ENCODE results near the gene SMARCAL1. TPM values are rescaled to one million over a fixed set of nuclear protein-coding genes. Genes with fewer than 3 reads are reported as not detected.

The SMARCAL1 gene
- total RNA-seq, 1 experiment from 2014 or later, result 9.2 TPM

DNA sequence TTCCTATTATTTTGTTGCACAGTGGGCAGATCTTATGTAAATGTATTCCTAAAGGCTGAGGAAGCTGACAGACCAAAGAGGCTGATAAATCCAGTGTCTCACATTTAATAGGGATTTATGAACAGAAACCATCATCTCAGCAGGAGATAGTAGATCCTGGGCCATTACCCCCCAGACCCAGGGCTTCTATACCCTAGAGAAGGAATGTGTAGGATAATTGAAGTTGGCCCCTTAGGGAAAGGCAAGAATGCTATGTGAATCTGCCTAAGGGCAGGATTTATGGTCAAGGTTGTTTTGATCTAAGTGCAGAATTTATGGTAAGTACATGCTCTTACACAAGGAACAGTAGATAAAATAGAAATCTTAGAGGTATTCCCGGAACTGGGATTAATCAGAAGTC lies 115.3 kb downstream of the SMARCAL1 start:
- no peak for DNase-seq (ENCODE audit: low read depth)

DNA sequence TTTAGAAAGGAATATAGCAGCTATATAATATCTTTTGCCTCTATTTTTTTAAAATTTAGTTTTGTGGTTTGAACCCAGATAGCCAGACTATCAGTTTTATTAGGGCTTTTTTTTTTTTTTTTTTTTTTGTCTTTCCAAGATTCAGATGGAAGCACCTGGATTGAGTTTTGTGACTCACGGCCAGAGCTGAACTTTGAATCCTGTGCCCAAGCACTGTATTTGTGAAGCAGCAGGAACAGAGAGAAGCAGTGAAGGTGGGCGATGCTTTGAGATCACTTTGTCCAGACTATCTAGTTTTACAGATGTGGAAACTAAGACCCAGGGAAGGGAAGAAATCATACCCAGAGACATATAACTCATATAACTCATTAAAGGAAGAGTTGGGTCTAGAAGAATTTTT lies 120.3 kb downstream of the SMARCAL1 start:
- no peak for DNase-seq (ENCODE audit: low read depth)

Other genes with a start within 250 kb of the SMARCAL1 start
- gene MARCHF4, start 40.0 kb upstream of the SMARCAL1 start, total RNA-seq (2014; rRNA removed), result 1.9 and 2.7 TPM in 2 replicates
- gene RPL37A, start 86.4 kb downstream of the SMARCAL1 start, total RNA-seq (2014; rRNA removed), result 829 and 905 TPM in 2 replicates
- gene IGFBP2, start 220.9 kb downstream of the SMARCAL1 start, total RNA-seq (2014; rRNA removed), result 0.23 and 1.5 TPM in 2 replicates

Measured in LHCN-M2 (cell line).